Endothelial cell of umbilical vein (primary cell): Measurements from ENCODE around the gene SIGLEC10. TPM values are rescaled to one million over a fixed set of nuclear protein-coding genes. Genes with fewer than 3 reads are reported as not detected.

Experiments used
- BruUV-seq: library from RNA; stranded (reverse); fragments of 400-500 nt; replicated peaks from 2 replicates; lab custom pipeline; 2021; lab: Mats Ljungman, UMichigan
- CTCF ChIA-PET: fragments of 300-600, 350-600 bp; sonication (Branson Sonifier 250); formaldehyde crosslinking; loops from one replicate; lab custom pipeline; 2021; ENCODE audit warnings: antibody characterized with exemption, inconsistent platforms; lab: Charles Lee
- POLR2A ChIA-PET: fragments of 300-600, 350-600 bp; sonication (Branson Sonifier 250); formaldehyde crosslinking; loops from one replicate; lab custom pipeline; 2021; ENCODE audit warnings: antibody characterized with exemption, inconsistent platforms; lab: Charles Lee
- DNase-seq: peaks from one replicate; pipeline ENCODE4 v3.0.0-alpha.2; 2011; ENCODE audit warnings: low read depth, low spot score
- FAIRE-seq: peaks from 2 replicates; lab custom pipeline; 2011; peaks lifted over from hg19 to GRCh38; lab: Jason Lieb, UNC
- H2AFZ ChIP-seq: 2 replicates; pipeline ENCODE4 v1.6.0; 2012; ENCODE audit warnings: low read depth, low read length, control low read depth, inconsistent platforms
- H3K27ac ChIP-seq: 2 replicates; pipeline ENCODE4 v1.5.1; 2011; ENCODE audit warnings: low read depth, mild to moderate bottlenecking, control low read depth, low read length, moderate library complexity; ENCODE audit not compliant: insufficient read depth
- H3K27me3 ChIP-seq, 2 experiments: 2 replicates each; pipeline versions ENCODE4 v1.6.0 to v1.6.1; 2011; ENCODE audit warnings: low read length in 2 of 2, mixed read lengths in 1 of 2; ENCODE audit not compliant: control insufficient read depth in 2 of 2, insufficient read depth in 2 of 2
- H3K36me3 ChIP-seq, 2 experiments: 2 replicates in 1 of 2; 3 replicates in 1 of 2; pipeline ENCODE4 v1.5.1; 2011; ENCODE audit warnings: low read length in 2 of 2, mild to moderate bottlenecking in 1 of 2, moderate library complexity in 1 of 2; ENCODE audit not compliant: control insufficient read depth in 2 of 2, insufficient read depth in 2 of 2; ENCODE audit errors: extremely low read depth in 1 of 2
- H3K4me1 ChIP-seq: 3 replicates; pipeline ENCODE4 v1.5.1; 2011; ENCODE audit warnings: mild to moderate bottlenecking, low read length; ENCODE audit not compliant: control insufficient read depth, insufficient read depth; ENCODE audit errors: extremely low read depth
- H3K4me2 ChIP-seq: 2 replicates; pipeline ENCODE4 v1.6.1; 2011; ENCODE audit warnings: low read length, control low read depth, mixed read lengths; ENCODE audit not compliant: insufficient read depth
- H3K4me3 ChIP-seq, 3 experiments: fragments of 200-600 bp in 1 of 3; sonication (generic), shearing (Covaris generic) in 1 of 3; replicated peaks in 1 of 3; 2 replicates each; pipeline ENCODE4 v1.5.1; 2011 to 2016; ENCODE audit warnings: control low read depth in 3 of 3, low read length in 3 of 3, mild to moderate bottlenecking in 2 of 3, inconsistent platforms in 1 of 3, low read depth in 1 of 3, moderate library complexity in 1 of 3; ENCODE audit not compliant: insufficient read depth in 1 of 3
- H3K79me2 ChIP-seq: 2 replicates; pipeline ENCODE4 v1.6.0; 2012; ENCODE audit warnings: low read length, inconsistent platforms; ENCODE audit not compliant: control insufficient read depth, insufficient read depth
- H3K9ac ChIP-seq: replicated peaks from 2 replicates; pipeline ENCODE3; 2011; ENCODE audit warnings: low read length, control low read depth; ENCODE audit not compliant: insufficient read depth; ENCODE audit errors: extremely low read depth
- H3K9me1 ChIP-seq: replicated peaks from 3 replicates; pipeline ENCODE4 v1.6.0; 2011; ENCODE audit warnings: mild to moderate bottlenecking, low read length; ENCODE audit not compliant: control insufficient read depth, insufficient read depth; ENCODE audit errors: extremely low read depth
- H3K9me3 ChIP-seq: replicated peaks from 2 replicates; pipeline ENCODE4 v1.5.1; 2012; ENCODE audit warnings: low read length, inconsistent platforms; ENCODE audit not compliant: control insufficient read depth, insufficient read depth
- H4K20me1 ChIP-seq: replicated peaks from 2 replicates; pipeline ENCODE3; 2011; ENCODE audit warnings: mild to moderate bottlenecking, low read length; ENCODE audit not compliant: control insufficient read depth, insufficient read depth; ENCODE audit errors: extremely low read depth
- CTCF ChIP-seq, 2 donors: IDR thresholded peaks; 1 replicate in 1 of 2; 2 replicates in 1 of 2; pipeline ENCODE4 v1.5.1; 2011; ENCODE audit warnings: low read length in 2 of 2, mild to moderate bottlenecking in 2 of 2, moderate library complexity in 2 of 2, control low read depth in 1 of 2, inconsistent platforms in 1 of 2, low read depth in 1 of 2; ENCODE audit not compliant: insufficient read depth in 1 of 2; ENCODE audit errors: extremely low read depth in 1 of 2
- EZH2 ChIP-seq: IDR thresholded peaks from 2 replicates; pipeline ENCODE4 v1.6.1; 2012; ENCODE audit warnings: borderline replicate concordance, low read depth, mild to moderate bottlenecking, moderate library complexity, low read length, inconsistent platforms; ENCODE audit not compliant: severe bottlenecking
- FOS ChIP-seq: IDR thresholded peaks from 2 replicates; pipeline ENCODE4 v1.6.1; 2011; ENCODE audit warnings: mild to moderate bottlenecking, low read length, moderate library complexity, borderline replicate concordance; ENCODE audit not compliant: insufficient read depth
- GATA2 ChIP-seq: IDR thresholded peaks from 2 replicates; pipeline ENCODE4 v1.7.0; 2011; ENCODE audit warnings: low read depth, mild to moderate bottlenecking, moderate library complexity, mixed read lengths, low read length; ENCODE audit not compliant: insufficient read length, insufficient read depth
- JUN ChIP-seq: IDR thresholded peaks from 2 replicates; pipeline ENCODE4 v1.6.1; 2011; ENCODE audit warnings: borderline replicate concordance, low read depth; ENCODE audit not compliant: insufficient read length, insufficient read depth
- MYC ChIP-seq: IDR thresholded peaks from one replicate; pipeline ENCODE4 v1.6.1; 2011; ENCODE audit warnings: mild to moderate bottlenecking, low read depth, low read length
- POLR2A ChIP-seq: IDR thresholded peaks from 2 replicates; pipeline ENCODE4 v1.6.1; 2012; ENCODE audit warnings: low read depth, mild to moderate bottlenecking, control low read depth, low read length
- POLR2AphosphoS5 ChIP-seq: IDR thresholded peaks from 2 replicates; pipeline ENCODE4 v1.6.1; 2012; ENCODE audit warnings: low read depth, mild to moderate bottlenecking, control low read depth, low read length, moderate library complexity; ENCODE audit not compliant: insufficient read depth
- dilution Hi-C: fragments of 300-500 bp; cut with MboI; formaldehyde crosslinking; loops from one replicate; pipeline ENCODE4 v1.15.0; 2019; ENCODE audit warnings: low sequenced_read_pairs; ENCODE audit not compliant: extremely low pct_ligation_motif_present
- intact Hi-C: fragments of 100-400 bp; cut with micrococcal nuclease; formaldehyde crosslinking; loops from one replicate; pipeline ENCODE4 v1.10.0; 2022
- polyA plus RNA-seq, 4 experiments: library from polyadenylated mRNA; depleted of rRNA in 3 of 4; stranded (reverse) in 3 of 4; unstranded in 1 of 4; fragments of >200 nt; gene quantifications; 2 replicates each; pipeline versions ENCODE4 v1.2.1 to v1.2.3, GENCODE V29; 2011 to 2012; ENCODE audit warnings: missing spikeins in 1 of 4
- total RNA-seq: library from RNA; stranded (reverse); gene quantifications from 2 replicates; pipeline ENCODE4 v1.2.3, GENCODE V29; 2021
- TF ChIP-seq, protein P1 (sequence below): IDR thresholded peaks from 2 replicates; pipeline ENCODE4 v1.6.1; 2011; ENCODE audit not compliant: insufficient read depth, insufficient read length

Gene SIGLEC10
- total and polyA plus RNA-seq, 2 donors (not counting 3 experiments of a cell fraction or from before 2014, with no cell fraction given) = not detected

DNA sequence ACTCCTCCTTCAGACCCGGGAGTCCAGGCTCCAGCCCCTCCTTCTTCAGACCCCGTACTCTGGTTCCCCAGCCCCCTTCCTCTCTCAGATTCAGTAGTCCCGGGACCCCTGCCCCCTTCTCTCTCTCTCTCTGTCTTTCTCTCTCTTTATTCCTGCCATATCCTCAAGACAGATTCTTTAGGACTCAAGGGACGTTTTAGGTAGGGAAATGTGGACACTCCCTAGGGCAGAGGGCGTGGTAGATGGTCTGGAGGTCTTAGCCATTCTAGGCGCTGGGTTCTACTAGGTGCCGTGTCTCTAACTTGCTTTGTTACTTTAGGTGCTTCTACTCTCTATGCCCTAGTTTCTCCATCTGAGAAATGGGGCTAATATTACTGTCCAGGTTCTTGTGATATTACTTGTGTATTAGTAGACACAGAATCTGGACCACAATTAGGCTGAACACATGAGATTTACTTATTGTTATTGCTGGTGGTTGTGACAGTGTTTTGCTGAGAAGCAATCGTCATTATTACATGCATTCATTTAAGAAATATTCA, 26.3 kb downstream of the SIGLEC10 start:
- CTCF ChIA-PET = no interaction called here
- POLR2A ChIA-PET = no interaction called here
- no TSS peak for BruUV-seq

More for the DNA sequence above, 26.3 kb downstream of the SIGLEC10 start:
- Histone ChIP-seq H3K4me1 (peaks cover 8% of the 10 kb centered on the region), H3K4me3 (no peak overlapping the region), H4K20me1 (no peaks in the 10 kb centered on the region), H3K27me3 (no peaks in the 10 kb centered on the region), H3K9me1 (no peaks in the 10 kb centered on the region), H3K36me3 (no peaks in the 10 kb centered on the region), H3K79me2 (no peaks in the 10 kb centered on the region), H3K4me2 (no peak overlapping the region), H3K27ac (no peak overlapping the region), H2AFZ (no peak overlapping the region), H3K9me3 (no peaks in the 10 kb centered on the region), H3K9ac (no peak overlapping the region)
- TF ChIP-seq EZH2 = no peak
- TF ChIP-seq CTCF (IDR thresholded peaks at IDR 0.05; ENCODE audit: extremely low read depth in 1 of 2, insufficient read depth in 1 of 2, low read depth in 1 of 2, low read length in 2 of 2) = no peak
- TF ChIP-seq POLR2AphosphoS5 = no peak
- TF ChIP-seq MYC = no peak
- TF ChIP-seq JUN = no peak
- no peak for TF ChIP-seq POLR2A
- TF ChIP-seq, protein P1, sequence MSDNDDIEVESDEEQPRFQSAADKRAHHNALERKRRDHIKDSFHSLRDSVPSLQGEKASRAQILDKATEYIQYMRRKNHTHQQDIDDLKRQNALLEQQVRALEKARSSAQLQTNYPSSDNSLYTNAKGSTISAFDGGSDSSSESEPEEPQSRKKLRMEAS = no peak
- TF ChIP-seq FOS = no peak
- no peak for TF ChIP-seq GATA2
- intact Hi-C loops (no loop called here), dilution Hi-C loops (no loop called here)
- FAIRE-seq (no peak), DNase-seq (no peak)
